Stimulated activated CD4-positive, alpha-beta T cell treated with anti-CD3 and anti-CD28 coated beads, Interleukin-4, amount 100 ng/mL, for 24 hours (primary cell): Measurements from ENCODE around the gene KRTAP10-4.
"Not testable (repeated sequence)": the region's sequence is repeated elsewhere in the genome, so short reads cannot be mapped to it uniquely, and the experiment has no call there.

Source experiments
- DNase-seq: peaks from one replicate; pipeline ENCODE4 v3.0.0-alpha.2; 2020

KRTAP10-4 gene

DNA sequence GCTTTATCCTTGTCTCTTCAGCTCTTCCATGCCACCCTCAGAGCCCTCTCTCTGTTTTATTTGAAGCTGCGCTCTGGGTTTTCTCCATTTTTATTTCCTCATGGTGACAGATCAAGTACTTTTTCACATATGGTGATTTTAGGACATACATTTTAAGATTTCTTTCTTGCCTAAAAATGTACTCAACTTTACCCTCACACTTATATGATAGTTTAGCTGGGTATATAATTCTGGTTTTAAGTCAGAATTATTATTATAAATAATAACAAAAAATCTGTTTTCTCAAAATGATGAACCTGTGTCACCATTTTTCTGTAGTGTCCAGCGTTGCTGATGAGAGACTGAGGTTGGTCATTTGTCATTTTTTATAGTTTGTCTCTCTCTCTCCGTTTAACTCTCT is 7.6 kb downstream of the KRTAP10-4 start:
- no peak for DNase-seq

DNA sequence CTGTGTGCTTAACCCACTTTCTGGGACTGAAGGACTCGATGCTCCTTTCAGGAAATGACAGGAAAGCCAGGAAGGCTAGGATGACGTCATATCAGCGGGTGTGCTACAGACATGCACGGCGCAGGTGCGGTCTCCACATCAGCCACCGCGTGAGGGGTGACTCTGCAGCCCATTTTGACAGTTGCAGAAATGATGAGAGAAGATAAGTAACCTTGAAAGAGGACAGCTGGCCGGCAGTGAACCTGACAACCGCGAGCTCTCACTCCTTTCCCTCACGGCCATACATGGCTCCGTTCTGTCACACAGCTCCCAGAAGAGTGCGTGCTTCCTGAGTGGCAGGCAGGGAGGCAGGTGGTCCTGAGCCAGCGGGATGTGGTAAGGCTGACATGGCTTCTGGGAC is 8.5 kb downstream of the KRTAP10-4 start:
- DNase-seq: no peak

DNA sequence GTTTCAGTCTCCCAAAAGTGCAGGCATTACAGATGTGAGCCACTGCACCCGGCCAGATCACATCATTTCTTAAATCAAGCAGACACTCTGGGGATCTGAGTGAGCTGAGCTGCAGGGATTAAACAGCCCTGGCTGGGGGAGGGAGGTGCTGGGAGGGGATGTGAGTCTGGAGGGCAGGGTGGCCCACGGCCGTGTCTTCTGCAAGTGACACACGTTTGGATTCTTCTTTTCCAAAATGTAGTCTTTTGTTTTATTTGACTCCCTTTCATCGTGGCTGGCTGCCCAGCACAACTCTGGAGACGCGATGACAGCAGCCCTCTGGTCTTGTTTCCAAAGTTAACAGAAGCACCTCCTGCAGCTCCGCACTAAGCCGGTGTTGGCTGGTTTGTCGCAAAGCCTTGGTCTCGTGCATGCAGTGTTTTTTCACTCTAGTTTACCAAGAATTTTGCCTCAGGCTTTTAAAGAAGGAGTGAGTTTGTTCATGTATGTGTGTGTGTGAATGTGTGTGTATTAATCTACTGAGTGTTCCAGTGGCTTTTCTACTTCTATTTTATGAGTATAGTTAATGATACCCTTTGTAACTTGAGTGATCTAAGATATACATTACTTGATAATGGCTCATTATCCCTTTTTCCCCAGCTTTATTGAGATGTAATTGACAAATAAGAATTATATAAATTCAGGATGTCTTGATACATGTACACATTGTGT is 9.7 kb downstream of the KRTAP10-4 start:
- no peak for DNase-seq

DNA sequence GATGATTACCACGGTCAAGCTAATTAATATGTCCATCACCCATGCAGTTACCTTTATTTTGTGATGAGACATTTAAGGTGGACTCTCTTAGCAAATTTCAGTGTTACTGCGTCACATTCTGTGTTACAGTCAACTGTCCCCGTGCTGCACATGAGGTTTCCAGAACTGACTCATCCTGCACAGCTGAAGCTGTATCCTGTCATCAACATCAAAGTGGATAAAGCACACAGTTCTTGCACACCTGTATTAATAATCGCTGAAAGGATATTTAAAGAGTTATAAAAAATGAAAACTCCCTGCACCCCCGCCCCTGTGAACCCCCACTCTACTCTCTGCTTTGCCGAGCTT is 10.2 kb downstream of the KRTAP10-4 start:
- DNase-seq: peak; percentile 43

DNA sequence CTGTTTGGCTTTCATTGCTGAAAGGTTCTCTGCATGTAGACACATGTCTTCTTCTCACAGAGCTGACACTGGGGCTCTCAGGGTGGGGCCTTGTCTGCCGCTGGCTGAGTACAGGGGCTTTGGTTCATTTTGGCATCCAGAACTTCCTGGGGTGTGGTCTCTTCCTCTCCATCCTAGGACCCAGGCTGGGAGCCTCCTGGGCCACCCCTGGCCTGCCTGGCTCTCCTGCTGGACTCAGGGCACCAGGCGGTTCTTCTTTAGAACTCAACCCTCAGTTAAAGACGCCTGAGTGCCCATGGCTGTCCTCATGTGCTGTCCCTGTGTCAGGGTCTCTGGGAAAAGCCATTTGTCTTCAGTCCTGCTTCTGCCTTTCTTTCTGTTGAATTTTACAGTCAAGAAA is 12.4 kb downstream of the KRTAP10-4 start:
- DNase-seq: no peak

DNA sequence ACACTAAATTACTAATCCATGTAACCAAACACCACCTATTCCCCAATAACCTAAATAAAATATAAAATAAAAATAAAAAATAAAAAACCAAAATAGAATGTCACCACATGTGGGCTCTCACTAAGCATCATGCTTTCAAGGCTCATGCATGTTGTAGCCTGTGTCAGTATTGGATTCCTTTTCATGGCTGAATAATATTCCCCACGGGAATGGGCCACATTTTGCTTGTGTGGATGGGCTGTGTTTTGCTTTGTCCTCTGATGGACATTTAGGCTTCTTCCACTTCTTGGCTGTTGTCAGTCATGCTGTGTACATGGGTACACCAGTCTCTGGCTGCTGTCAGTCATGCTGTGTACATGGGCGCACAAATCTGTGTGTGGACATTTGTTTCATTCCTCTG is 15.6 kb downstream of the KRTAP10-4 start:
- no peak for DNase-seq

DNA sequence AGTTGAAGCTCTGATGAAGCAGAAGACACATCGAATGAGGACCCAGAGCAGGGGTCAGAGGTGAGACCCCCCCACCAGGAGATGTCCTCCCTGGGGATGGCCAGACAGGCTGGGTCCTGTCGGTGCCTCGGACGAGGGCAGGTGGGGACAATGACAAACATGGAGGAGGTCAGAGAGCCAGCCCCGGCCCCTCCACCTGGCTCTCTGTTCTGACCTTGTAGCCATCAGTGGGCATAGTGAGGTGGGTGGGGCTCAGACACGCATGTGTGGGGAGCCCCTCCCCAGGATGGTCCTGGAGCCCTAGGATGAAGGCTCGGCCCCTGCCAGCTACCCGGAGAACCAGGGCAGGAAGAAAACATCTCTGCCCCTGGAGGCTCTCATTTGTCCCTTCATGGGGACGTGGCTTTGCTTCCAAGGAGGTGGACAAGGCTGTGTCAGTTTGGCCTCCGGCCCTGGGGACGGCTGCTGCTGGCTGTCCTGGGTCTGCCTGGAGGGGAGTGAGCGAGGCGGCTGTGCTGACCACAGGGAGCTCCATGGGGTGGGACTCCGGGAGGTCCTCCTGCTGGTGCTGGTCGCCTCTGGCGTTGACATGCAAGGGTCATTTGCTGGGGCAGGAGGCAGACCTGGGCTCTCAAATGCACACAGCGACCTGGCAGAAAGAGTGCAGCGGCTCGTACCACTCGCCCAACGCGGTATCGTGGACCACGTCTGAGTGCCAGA is 16.2 kb downstream of the KRTAP10-4 start:
- no peak for DNase-seq

DNA sequence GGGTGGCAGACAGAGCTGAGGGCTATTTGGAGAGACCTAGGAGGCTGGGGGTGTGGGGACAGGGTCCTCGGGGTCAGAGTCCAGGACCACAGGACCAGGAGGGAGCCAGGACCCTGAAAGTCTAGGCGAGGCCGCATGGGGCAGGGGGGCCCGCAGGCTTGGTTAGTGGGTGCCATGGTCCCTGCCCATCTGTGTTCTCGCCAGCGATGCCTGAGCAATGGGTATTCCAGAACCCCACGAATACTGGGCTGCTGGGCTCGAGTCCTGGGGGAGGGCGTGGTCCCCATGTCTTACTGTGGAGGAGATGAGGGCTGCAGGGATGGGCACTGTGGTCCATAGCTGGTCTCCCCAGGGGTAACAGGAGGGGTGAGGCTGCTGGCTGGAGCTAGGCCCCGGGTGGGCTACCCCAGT is 16.8 kb downstream of the KRTAP10-4 start:
- no peak for DNase-seq

DNA sequence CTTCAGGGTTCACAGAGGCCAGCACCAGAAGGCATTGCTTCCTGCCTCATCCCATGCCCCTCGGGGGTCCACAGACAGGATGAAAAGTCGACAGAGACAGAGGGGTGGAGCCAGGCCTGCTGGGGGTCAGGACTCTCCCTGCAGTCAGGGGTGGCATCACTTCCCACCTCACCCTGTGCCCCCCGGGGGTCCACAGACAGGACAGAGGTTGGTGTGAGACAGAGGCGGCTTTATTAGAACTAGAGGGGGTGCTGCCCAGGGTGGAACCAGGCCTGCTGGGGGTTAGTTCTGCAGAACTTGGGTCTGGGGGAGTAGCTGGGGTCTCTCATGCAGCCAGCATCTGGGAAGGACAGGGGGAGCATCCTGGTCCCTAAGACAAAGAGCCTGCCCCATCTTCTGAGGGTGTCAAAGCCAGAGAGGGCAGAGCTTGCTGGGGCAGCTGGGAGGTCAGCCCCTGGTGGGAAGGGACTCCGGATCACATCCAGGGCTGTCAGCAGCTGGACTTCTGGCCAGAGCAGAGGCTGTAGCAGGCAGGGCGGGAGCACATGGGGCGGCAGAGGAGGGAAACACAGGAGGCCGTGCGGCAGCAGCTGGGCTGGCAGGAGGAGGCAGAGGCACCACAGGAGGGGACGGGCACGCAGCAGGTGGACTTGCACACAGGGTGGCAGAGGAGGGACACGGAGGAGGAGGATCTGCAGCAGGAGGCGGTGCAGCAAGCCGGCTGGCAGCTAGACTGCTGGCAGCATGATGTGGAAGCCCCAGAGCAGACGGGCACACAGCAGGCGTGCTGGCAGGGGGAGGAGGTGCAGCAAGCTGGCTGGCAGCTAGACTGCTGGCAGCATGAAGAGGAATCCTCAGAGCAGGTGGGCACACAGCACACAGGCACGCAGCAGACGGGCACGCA is 17.6 kb downstream of the KRTAP10-4 start:
- DNase-seq: not testable (repeated sequence)

DNA sequence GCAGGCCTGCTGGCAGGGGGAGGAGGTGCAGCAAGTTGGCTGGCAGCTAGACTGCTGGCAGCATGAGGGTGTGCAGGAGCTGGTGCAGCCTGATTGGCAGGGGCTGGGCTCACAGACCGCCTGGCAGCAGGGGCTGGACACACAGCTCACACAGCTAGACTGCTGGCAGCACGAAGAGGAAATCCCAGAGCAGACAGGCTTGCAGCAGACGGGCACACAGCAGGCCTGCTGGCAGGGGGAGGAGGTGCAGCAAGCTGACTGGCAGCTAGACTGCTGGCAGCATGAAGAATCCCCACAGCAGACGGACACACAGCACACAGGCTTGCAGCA is 18.2 kb downstream of the KRTAP10-4 start:
- DNase-seq: not testable (repeated sequence)

DNA sequence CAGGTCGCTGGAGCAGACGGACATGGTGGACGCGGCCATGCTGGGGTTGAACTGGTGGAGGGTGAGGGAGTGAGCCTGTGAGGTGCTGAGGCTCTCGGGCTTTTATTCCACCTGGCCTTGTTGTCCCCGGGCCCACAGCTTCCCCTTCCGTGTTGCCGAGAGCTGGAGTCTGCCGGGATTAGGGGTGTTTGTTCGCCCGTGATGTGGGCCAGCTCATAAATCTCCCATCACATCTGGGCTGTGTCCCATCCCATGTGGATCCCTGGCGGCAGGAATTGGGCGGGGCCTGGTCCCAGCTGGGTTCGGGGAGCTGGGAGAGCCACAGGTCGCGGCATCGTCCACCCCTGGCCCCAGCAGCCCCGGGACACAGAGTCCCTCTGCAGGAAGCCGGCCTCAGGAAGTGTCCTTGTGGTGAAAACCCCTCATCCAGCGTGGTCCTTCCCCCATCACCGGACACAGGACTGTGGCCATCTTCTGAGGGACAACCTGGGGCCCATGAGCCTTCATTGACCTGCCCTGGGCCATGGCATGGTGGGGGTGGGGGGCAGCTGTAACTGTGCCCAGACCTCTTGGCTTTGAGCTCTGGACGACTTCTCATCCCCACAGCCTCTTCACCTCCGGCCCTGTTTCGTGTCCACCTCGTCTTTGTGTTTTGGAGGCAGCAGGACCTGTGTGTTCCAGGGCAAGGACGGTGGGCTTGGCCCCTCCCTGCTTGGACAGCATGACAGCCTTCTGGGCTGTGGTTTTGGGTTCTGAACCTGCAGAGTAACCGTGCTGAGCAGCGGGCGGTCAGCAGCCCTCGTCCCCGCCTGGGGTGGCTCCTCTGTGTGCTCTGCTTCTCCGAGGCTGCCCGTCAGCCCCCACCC is 19.1 kb downstream of the KRTAP10-4 start, which contains the start of gene KRTAP10-6:
Gene KRTAP10-6 (minus strand): TSS at position 60 of the 866 bp plus-strand sequence. CDS start 21 bp downstream, at position 39.
- DNase-seq: no peak

DNA sequence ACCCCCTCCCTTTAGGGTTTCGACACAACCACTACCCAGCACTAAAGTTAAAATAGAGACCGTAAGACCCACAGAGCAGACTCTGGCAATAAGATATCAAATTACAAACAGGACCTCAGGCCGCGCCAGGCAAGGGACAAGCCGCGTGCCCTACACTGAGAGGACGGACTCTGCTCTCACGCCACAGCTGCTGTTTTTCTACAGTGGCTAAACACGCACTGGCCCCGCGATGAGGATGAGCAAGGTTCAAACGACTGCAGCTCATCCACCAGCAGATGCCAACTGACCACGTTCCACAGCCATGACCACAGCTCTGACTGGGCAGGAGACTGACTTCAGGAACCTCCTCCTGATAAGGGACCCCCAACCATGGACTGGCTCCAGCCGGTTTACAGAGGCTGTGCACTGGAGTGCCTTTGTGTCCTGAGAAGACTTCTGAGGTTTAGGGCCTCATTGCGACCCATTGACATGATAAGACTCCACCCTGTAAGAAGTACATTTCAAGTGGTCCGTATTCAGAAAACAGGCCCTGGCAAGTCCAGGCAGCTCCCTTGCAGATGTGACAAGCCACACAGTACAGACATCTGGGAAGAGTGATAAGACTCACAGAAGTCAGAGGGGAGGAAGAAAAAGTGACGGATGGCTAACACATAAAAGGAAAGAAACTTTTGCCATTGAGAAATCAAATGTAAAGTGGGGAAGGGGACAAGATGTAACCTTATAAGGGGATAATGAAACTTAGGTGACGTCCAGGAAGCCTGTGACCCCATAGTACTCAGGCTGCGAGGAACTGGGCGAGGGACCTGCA is 20.3 kb downstream of the KRTAP10-4 start:
- no peak for DNase-seq

DNA sequence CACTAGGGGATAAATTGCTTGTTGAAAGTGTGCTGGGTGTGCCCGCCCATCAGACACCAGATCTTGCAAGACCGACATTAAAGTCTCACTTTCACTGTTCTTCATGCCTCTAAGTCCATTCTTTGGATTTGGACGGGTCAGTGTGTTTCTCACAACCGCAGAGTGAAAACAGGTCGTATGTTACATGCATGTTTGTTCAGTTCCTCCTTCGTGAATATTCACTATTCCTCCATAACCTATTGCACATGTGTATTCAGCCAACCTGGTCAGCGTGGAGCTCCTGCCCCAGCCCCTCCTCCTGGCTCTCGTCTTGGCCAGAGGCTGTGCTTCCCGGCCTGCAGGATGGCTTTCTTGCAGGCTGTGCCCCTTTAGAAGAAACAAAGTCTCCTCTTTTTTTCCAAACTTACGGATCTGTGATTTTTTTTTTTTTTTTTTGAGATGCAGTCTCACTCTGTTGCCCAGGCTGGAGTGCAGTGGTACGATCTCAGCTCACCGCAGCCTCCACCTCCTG is 20.9 kb downstream of the KRTAP10-4 start:
- no peak for DNase-seq

DNA sequence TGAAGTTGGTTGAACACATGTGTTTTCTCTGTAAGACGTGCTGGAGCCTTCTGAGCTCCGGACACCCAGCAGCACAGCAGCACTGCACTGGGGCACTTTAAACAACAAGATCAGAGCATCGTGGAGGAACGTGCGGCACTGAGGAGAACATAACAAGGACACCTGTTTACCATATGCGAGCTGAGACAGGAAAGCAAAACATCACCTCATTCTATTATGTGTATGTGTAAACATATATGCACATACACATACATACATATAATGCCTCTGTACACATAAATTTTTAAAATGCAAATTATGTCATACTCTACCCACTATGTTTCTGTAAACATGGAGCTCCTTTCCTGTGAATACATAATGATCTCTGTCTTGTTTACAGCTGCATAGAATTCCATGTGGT is 22.0 kb downstream of the KRTAP10-4 start:
- no peak for DNase-seq

DNA sequence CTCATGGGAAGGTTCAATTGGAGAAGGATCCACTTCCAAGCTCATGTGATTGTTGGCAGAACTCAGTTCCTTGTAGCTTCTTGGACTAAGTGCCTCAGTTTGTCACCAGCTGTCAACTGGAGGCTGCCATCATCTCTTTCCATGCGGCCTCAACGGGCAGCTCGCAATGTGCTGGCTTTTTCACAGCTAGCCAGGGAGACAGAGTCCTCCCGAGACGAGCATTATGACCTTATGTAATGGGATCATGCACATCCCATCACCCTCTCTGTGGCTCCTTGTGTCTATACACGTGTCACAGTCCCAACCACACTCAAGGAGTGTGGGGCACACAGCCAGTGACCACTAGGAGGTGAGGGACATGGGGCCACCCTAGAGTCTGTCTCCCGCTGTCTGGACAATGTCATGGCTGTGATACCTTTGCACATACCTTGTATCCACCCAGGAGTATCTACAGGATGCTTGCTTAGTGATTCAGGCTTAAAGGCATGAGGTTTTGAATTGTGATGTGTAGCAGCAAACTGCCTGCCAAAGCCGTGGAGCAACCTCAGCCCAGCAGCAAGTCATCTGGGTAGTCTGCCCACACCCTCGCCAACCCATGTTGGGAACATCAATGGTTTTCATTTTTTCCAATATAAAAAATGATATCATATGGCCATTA is 22.7 kb downstream of the KRTAP10-4 start:
- no peak for DNase-seq

DNA sequence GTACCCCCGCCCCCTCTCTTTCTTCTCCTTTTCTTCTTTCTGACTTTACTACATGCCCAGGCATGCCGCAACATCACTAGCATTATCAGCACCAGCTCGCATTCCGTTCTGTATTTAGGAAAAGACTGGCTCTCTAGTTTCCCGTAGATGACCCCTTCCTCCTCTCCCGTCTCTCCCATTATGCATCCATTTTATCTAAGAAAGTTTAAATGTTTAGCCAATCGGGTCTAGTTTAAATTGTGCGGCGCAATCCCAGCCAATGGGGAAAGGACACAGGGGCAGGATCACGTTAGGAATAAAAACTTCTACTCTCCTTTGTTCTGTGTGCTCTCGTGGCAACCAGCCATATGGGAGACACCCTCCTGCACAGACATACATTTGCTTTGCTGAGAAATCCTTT is 24.5 kb downstream of the KRTAP10-4 start:
- no peak for DNase-seq

DNA sequence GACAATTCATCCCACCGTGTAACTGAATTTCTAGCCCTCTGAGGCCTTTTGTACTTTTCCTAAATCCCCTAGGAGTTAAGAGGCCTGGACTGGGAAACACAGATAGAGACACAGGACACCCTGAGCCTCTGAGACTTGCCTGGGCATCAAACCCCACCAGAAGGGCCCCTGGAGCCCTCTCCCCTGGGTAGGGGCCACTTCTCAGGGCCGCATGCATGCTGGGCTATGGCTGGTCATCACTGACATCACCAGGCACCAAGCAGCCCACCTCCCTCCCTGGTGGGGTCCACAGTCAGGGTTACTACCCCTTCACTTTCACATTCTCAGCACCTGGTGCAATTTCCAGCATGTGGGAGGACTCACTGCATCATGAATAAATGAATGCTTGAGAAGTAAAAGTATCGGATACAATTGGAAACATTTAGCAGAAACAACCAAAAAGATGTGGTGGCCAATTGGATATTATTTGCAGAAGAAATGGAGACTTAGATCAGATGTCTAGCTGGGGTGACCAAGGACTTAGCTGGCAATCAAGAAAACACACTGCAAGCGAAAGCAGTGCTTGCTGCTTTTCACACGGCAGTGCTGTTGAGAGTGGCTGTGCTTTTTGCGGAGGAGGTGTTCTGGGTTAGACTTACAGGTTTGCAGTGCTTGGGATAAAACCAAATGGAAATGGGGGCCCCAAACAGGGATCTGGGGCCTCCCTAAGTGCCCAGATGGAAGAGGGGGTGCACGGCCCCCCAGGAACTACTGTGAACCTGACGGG is 25.9 kb downstream of the KRTAP10-4 start:
- DNase-seq: no peak

DNA sequence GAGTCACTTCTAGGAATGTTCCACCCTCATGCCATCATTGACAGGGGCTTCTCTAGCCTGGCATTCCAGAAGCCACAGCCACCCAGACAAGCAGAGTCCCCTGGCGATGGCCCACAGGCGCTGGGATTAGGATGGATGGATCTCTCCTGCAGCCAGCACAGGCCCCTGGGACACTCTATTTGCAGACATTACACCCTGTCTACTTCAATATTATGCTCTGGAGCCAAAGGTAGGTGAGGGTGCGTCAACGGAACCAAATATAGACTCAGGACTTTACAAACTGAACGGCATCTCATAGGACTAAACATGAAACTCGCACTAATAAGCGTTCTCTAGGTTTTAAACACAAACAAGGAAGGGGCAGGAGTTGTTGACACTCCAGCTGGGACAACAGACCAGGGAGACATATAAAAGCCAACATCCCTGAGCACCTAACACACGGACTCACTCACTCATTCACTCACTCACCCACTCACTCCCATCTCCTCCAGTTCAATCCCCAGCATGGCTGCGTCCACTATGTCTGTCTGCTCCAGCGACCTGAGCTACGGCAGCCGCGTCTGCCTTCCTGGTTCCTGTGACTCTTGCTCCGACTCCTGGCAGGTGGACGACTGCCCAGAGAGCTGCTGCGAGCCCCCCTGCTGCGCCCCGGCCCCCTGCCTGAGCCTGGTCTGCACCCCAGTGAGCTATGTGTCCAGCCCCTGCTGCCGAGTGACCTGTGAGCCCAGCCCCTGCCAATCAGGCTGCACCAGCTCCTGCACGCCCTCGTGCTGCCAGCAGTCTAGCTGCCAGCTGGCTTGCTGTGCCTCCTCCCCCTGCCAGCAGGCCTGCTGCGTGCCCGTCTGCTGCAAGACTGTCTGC is 26.8 kb downstream of the KRTAP10-4 start, which contains the start of gene KRTAP10-7:
Gene KRTAP10-7 (plus strand): TSS at position 480 of the 861 bp plus-strand sequence. CDS start 25 bp downstream, at position 505.
- DNase-seq: not testable (repeated sequence)

DNA sequence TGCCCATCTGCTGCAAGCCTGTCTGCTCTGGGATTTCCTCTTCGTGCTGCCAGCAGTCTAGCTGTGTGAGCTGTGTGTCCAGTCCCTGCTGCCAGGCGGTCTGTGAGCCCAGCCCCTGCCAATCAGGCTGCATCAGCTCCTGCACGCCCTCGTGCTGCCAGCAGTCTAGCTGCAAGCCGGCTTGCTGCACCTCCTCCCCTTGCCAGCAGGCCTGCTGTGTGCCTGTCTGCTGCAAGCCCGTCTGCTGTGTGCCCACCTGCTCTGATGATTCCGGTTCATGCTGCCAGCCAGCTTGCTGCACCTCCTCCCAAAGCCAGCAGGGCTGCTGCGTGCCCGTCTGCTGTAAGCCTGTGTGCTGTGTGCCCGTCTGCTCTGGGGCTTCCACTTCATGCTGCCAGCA is 27.6 kb downstream of the KRTAP10-4 start:
- DNase-seq: not testable (repeated sequence)
